ENCODE results near the gene KAZN. TPM values are rescaled to one million over a fixed set of nuclear protein-coding genes. Genes with fewer than 3 reads are reported as not detected.
"Not testable (repeated sequence)": the region's sequence is repeated elsewhere in the genome, so short reads cannot be mapped to it uniquely, and the experiment has no call there.

Gene KAZN
- total RNA-seq, 1 donor from 2014 or later = 0.51 TPM

DNA sequence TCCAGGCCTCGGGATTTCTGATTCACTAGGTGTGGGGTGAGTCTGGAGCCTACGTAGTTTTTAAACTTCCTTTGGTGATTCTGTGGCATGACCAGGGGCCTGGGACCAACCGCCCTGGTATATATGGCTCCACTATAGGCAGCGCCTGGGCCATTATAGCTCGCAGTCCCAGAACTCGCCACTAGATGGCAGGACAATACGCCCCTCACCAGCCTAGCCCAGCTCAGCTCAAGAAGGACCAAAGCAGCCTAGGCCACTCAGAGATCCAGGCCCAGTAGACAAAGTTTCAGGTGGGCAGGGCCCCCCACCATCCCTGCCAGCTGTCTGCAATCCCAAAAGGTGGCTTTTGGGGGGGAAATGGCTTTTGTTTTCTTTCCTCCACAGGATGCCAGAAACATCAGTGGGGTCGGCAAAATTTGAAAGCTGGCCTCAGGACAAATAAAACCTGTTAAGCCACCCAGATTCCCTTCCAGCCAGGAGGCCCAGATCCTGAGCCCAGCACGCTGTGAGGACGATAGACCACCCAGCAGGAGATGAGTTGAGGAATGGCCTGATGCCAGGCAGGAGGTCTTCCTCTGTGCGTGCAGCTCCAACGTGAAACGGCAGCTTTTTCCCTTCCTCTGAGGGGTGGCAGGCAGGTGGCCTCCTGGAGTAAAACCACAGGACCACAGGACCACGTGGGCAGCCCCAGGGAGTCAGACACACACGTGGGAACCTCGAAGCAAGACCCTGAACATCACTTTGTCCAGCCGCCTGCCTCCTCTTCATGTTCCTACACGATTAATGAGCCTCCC, 530.2 kb downstream of the KAZN start:
- peak; percentile 57 to 72 for DNase-seq (ENCODE audit: low read depth in 2 of 2)

- no peak for DNase-seq (ENCODE audit: low read depth in 2 of 2)
Observed at GRCh38 chr1:15129944-15130343, 531.5 kb downstream of the KAZN start.

GRCh38 chr1:15130607-15131006, 532.1 kb downstream of the KAZN start:
- no peak for DNase-seq (ENCODE audit: low read depth in 2 of 2)

DNA sequence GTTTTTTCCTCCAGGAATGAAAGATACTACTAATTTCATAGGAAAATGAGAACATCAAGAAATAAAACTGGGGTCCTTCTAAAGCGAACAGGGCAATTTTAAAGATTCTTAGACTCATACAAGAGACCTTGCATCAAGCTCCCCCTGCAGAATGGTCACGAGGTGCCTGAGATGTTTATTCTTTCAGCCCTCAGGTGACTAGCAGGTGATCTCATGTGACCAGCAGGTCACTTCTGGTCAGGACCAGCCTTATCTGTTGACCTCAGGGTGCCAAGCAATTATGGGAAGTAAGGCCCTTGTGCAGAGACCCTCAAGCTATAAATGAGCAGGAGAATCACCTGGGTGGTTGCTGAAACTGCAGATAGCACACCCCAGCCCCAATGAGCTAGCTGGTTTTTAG, 534.5 kb downstream of the KAZN start:
- no peak for DNase-seq (ENCODE audit: low read depth in 2 of 2)

DNA sequence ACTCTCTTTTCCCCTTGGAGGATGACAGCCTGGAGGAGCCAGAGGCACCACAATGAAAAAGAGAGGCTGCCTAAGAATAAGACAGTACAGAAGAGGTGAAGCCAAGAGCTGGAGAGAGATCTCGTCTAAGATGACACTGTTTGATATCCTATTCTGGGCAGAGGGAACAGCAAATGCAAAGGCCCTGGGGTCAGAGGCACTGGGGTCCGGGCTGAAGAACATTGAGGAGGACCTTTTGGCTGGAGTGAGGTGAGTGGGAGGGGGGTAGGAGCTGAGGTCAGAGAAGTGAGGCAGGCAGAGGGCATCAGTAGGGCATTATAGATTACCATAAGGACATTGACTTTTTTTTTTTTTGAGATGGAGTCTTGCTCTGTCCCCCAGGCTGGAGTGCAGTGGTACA, 535.8 kb downstream of the KAZN start:
- DNase-seq (ENCODE audit: low read depth in 2 of 2) = no peak

DNA sequence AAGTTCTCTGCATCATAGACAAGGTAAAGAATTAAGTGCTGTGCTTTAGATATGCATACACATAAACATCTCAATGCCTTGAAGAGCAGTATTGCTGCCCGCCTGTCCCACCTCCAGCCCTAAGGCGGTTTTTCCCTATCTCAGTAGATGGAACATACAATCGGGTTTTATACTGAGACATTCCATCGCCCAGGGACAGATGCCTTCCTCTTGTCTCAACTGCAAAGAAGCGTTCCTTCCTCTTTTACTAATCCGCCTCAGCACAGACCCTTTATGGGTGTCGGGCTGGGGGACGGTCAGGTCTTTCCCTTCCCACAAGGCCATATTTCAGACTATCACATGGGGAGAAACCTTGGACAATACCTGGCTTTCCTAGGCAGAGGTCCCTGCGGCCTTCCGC, 537.1 kb downstream of the KAZN start:
- DNase-seq (ENCODE audit: low read depth in 2 of 2) = not testable (repeated sequence)

DNA sequence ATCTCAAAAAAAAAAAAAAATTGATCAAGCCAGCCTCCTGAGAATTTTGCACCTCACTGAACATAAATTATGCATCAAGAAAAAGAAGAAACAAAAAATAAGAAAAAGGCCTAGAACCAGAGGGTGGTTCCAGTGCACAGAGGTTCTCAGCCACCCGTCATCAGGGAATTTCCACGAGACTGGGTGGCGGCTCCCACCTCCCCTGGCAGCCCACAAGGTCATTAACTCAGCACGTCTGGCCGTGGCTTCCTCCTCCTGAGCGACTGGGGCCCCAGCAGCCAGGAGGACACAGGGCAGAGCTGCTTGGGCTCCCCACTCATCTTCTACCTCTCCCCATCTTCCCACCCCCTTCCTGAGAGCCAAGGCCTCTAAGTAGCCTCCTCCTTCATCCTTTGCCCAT, 539.3 kb downstream of the KAZN start:
- no peak for DNase-seq (ENCODE audit: low read depth in 2 of 2)

- peak in 1 of 2 donors; percentile 27 for DNase-seq (ENCODE audit: low read depth in 2 of 2)
Observed at GRCh38 chr1:15139654-15140350, 541.3 kb downstream of the KAZN start.

DNA sequence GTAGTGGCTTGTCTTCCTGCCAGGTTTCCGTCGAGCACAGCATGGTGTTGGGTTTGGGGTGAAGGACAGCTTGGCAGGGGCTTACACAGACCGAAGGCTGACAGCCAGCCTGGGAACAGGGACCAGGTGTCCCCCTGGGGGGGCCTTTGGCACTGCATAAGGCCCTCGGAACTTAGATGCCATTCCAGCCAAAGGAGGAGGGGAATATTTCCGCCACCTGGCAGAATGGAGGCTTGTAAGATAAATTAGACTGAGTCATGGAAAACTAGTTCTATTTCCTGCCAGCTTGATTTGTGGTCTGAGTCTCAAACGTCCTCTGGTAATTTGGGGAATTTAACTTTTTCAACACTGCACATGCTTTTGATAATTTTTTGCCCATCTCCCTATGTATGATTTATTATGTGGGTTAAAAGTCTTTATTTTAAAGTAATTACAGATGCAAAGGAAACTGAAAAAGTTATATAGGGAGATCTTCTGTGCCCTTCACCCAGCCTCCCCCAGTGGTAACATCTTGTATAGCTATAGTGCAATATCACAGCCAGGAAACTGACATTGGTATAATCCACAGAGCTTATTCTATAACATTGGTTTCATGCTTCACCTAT, 543.6 kb downstream of the KAZN start:
- DNase-seq (ENCODE audit: low read depth in 2 of 2) = peak; percentile 70 to 87

DNA sequence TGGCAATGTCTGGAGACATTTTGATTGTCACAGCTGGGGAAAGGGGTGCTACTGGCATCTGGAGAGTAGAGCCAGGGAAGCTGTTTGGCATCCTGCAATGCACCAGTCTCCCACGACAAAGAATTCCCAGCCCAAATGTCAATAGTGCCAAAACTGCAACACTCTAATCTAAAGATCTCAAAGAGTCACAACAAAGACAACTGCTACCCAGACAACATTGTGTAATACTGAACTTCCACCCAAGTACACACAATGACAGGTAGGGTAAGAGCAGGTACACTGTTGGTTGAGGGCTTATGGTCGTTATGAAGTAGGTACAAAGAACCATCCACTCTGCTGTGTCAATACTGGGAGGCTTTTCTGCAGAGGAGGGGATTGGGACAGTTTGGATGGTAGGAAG, 546.8 kb downstream of the KAZN start:
- no peak for DNase-seq (ENCODE audit: low read depth in 2 of 2)

DNA sequence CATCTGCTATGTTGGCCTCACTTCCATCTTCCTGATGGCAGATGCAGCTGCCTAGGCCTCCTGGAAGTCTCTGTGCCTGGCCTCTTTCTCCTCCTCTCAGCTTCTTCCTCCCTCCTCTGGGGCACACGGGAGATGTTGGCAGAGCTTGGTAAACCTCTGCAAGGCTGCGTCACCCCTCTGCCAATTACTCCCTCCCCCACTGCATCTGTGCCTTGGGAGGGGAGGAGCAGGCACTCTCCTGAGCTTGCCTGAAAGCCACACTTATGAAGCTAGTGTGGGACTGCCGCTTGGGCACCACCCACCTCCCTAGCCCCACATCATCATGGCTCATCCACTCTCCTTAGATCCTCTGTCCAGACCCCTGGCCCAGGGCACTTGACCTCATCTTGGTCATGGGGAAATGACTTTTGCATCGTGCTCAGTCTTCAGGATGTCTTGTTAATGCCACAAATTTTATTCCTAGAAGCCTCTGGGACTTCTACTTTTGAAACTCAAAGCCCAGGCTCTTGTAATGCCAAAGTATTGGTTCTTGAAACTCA, 547.7 kb downstream of the KAZN start:
- no peak for DNase-seq (ENCODE audit: low read depth in 2 of 2)

GRCh38 chr1:15146971-15147376, 548.5 kb downstream of the KAZN start:
- DNase-seq (ENCODE audit: low read depth in 2 of 2) = no peak

DNA sequence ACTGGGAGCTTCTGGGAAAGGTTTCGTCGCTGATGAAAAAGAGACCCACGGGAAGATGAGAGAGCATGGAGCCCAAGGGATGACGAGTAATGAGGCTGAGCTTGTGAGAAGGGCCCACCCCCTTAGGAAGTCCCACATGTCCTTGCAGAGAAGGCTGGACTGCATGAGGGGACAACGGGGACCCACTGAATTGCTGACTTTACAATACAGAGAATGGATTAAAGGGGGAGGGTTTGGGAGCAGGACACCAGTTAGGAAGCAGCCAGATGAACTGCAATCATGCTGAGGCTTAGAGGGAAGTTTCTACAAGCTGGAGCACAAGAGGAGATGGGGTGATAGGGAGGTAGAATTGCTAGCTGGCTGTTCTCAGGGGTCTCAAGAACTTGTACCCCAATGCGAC, 549.5 kb downstream of the KAZN start:
- no peak for DNase-seq (ENCODE audit: low read depth in 2 of 2)

GRCh38 chr1:15148475-15148874, 550.0 kb downstream of the KAZN start:
- DNase-seq (ENCODE audit: low read depth in 2 of 2) = peak in 1 of 2 donors; percentile 10

DNA sequence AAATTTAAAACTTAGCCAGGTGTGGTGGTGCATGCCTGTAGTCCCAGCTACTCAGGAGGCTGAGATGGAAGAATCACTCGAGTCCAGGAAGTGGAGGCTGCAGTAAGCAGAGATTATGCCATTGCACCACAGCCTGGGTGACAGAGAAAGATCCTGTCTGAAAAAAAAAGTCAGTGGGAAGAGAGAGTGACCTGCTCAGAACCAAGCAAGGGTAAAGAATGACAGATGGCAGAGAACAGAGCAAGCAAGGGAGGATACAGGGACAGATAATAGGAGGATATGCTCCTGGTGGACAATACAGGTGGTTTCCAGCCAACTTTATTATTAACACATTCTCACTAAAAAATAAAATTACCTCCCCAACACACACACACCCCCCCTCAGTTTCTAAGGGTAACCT, 550.5 kb downstream of the KAZN start:
- no peak for DNase-seq (ENCODE audit: low read depth in 2 of 2)

DNA sequence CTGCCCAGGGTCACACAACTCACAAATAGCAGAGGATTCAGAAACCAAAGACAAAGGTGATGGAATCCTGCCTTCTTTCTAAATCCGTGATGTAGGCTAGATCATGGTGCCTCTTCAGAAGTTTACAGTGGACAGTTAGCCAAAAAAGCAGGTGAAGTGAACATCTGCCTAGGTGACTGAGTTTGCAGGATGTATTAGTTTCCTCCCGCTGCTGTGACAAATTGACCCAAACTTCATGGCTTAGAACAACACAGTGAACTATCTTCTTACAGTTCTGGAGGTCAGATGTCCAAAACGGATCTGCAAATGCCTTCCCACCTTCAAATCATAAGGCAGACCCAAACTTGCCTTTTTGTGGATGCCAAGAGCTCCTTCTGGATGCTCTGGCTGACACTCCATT, 551.9 kb downstream of the KAZN start:
- no peak for DNase-seq (ENCODE audit: low read depth in 2 of 2)

DNA sequence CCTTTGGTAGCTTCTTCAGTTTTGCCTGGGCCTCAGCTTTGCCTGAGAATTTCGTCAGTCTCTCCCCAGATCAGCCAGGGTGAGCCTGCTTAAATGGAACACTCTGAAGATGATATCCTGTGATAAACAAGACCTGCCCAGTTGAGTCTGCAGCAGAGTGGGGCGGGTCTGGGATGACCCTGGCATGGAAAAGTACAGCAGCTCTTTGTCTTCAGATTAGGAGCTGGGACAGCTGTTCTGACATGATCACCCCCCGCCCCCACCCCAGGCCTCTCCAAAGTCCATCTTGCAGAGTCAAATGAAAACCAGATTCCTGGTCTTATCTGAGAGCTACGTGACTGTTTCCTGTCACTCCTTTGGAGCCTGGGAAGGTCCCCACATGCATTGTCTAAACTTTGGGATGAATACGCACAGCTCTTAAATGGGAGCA, 552.9 kb downstream of the KAZN start:
- DNase-seq (ENCODE audit: low read depth in 2 of 2) = no peak

- DNase-seq (ENCODE audit: low read depth in 2 of 2) = no peak
Observed at GRCh38 chr1:15151871-15152270, 553.4 kb downstream of the KAZN start.

DNA sequence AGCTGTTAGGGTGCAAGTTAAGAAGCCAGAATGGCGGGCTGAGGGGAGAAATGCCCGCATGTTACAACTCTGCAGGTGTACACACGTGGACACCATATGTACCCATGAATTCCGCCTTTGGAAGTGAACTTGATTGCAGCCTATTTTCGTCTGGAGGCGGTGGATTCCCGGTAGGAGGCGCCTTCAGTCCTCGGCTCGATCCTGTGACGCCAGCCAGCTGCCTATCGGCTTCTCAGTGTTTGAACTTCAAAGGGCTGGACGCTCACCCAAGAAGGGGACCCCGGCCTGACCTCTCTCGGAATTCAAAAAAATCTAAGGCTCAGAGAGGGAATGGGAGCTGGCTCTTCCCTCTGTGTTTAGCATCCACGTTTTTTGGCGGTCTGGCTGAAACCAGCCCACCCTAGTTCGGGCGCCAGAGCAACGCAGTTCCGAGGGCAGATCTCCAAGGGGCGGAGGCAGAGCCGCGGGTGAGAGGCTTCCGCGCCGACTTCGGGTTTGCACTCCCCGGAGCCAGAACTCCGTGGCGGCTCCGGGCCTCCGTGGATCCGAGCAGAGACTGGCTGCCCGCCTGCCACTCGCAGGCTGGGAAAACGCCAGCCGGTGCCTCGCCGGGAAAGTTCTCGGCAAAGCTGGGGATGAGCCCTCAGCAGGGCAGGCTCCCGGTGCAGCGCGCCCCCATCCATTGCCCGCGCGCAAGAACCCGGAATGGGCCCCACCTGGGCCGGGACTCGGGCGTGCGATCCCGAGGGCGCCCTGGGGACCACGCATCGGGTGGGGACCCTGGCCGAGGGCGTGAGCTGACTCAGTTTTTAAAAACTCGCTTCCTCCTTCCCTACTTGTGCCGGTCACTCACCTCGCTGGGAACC, 554.1 kb downstream of the KAZN start:
- peak; percentile 56 to 90 for DNase-seq (ENCODE audit: low read depth in 2 of 2)

DNA sequence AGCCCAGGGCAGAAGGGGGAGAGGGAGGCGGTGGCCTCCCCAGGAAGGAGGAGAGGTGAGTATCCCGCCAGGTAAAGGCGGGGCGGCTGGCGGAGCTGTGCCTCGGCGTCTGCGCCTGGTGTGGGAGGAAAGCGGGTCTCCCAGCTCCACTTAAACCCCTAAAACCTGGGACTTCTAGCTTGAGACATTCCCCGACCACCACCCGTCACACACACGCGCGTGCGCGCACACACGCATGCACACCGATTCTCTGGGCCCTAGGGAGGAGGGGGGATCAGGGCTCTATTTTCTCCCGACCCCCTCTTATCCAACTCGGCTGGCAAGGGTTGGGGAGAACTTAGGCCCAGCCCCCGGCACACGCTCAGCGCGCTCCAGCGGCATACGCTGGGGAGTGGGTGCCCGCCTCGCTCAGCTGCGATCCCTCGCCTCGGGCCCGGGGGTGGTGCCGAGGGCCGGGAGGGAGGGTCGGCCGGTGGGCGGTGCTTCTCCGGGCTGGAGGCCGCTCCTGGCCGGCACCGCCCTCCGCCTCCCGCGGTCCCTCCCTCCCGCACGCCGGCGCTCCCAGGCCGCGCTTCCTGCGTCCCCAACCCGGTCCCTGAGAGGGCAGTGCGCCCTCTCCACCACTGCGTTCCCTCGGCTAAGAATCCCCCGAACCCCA, 554.8 kb downstream of the KAZN start, which contains the start of gene TMEM51:
TSS of gene TMEM51 (plus strand) at position 564 of the 658 bp plus-strand sequence. CDS start 61,341 bp downstream, outside the sequence.
- DNase-seq (ENCODE audit: low read depth in 2 of 2) = peak in 1 of 2 donors; percentile 86
